H1 (cell line): ENCODE results near the gene MYMX. TPM values are rescaled to one million over a fixed set of nuclear protein-coding genes. Genes with fewer than 3 reads are reported as not detected.

Experiments used
- CTCF ChIA-PET: fragments of 300-600 bp; sonication (Branson Sonifier 250); formaldehyde crosslinking; loops from one replicate; lab custom pipeline; 2021; ENCODE audit not compliant: partially characterized antibody; lab: Charles Lee
- POLR2A ChIA-PET: fragments of 300-600 bp; sonication (Branson Sonifier 250); formaldehyde crosslinking; loops from one replicate; lab custom pipeline; 2021; ENCODE audit warnings: inconsistent platforms; ENCODE audit not compliant: partially characterized antibody; lab: Charles Lee
- DNase-seq, 2 experiments: peaks; one replicate each; pipeline versions ENCODE4 v3.0.0 to v3.0.0-alpha.2; 2010 to 2022; ENCODE audit warnings: low spot score in 2 of 2, low read depth in 1 of 2, mixed read lengths in 1 of 2
- FAIRE-seq: peaks from 2 replicates; lab custom pipeline; 2011; peaks lifted over from hg19 to GRCh38; lab: Jason Lieb, UNC
- H2AFZ ChIP-seq: 2 replicates; pipeline ENCODE4 v1.8.1; 2012; ENCODE audit warnings: low read length, inconsistent platforms
- H2AK5ac ChIP-seq: 2 replicates; pipeline ENCODE4 v1.6.1; 2013; ENCODE audit warnings: low read depth, low read length
- H2BK120ac ChIP-seq: replicated peaks from 2 replicates; pipeline ENCODE3; 2013; ENCODE audit warnings: low read depth, low read length, inconsistent platforms
- H2BK12ac ChIP-seq: 2 replicates; pipeline ENCODE4 v1.6.1; 2013; ENCODE audit warnings: low read depth, low read length
- H2BK15ac ChIP-seq: 2 replicates; pipeline ENCODE4 v1.6.1; 2013; ENCODE audit warnings: low read length
- H2BK20ac ChIP-seq: 2 replicates; pipeline ENCODE4 v1.6.1; 2013; ENCODE audit warnings: low read length
- H2BK5ac ChIP-seq: 2 replicates; pipeline ENCODE4 v1.6.1; 2013; ENCODE audit warnings: low read depth, low read length
- H3K14ac ChIP-seq: 2 replicates; pipeline ENCODE4 v1.6.1; 2013; ENCODE audit warnings: inconsistent platforms; ENCODE audit not compliant: insufficient read length
- H3K18ac ChIP-seq: 2 replicates; pipeline ENCODE4 v1.6.1; 2013; ENCODE audit warnings: low read length; ENCODE audit errors: extremely low read depth
- H3K23ac ChIP-seq: 2 replicates; pipeline ENCODE4 v1.6.1; 2013; ENCODE audit warnings: inconsistent platforms; ENCODE audit not compliant: insufficient read length
- H3K23me2 ChIP-seq: 2 replicates; pipeline ENCODE4 v1.6.1; 2013; ENCODE audit warnings: low read depth, low read length
- H3K27ac ChIP-seq: 2 replicates; pipeline ENCODE4 v1.6.1; 2011; ENCODE audit warnings: low read depth, low read length, inconsistent platforms
- H3K27me3 ChIP-seq, 4 experiments: replicated peaks in 1 of 4; 1 replicate in 1 of 4; 2 replicates in 3 of 4; pipeline versions ENCODE4 v1.6.1 to v1.8.1; 2011 to 2013; ENCODE audit warnings: low read length in 3 of 4, mild to moderate bottlenecking in 3 of 4, inconsistent platforms in 2 of 4, mixed read lengths in 2 of 4, moderate library complexity in 1 of 4; ENCODE audit not compliant: control insufficient read depth in 3 of 4, insufficient read depth in 3 of 4; ENCODE audit errors: extremely low read depth in 1 of 4
- H3K36me3 ChIP-seq, 4 experiments: 2 replicates each; pipeline versions ENCODE4 v1.6.1 to v1.8.1; 2011 to 2013; ENCODE audit warnings: mild to moderate bottlenecking in 4 of 4, low read length in 3 of 4, moderate library complexity in 2 of 4, control low read depth in 1 of 4, inconsistent platforms in 1 of 4; ENCODE audit not compliant: insufficient read depth in 4 of 4, control insufficient read depth in 2 of 4
- H3K4ac ChIP-seq: replicated peaks from 2 replicates; pipeline ENCODE3; 2013; ENCODE audit warnings: low read length, low read depth, mixed read lengths, inconsistent platforms; ENCODE audit not compliant: insufficient read length
- H3K4me1 ChIP-seq, 4 experiments: replicated peaks in 1 of 4; 1 replicate in 1 of 4; 2 replicates in 3 of 4; pipeline versions ENCODE4 v1.6.1 to v1.8.1; 2011 to 2013; ENCODE audit warnings: low read length in 3 of 4, inconsistent platforms in 2 of 4, mixed read lengths in 1 of 4; ENCODE audit not compliant: insufficient read depth in 4 of 4, control insufficient read depth in 3 of 4
- H3K4me2 ChIP-seq, 2 experiments: 2 replicates each; pipeline versions ENCODE4 v1.6.1 to v1.8.1; 2011 to 2013; ENCODE audit warnings: low read depth in 2 of 2, low read length in 2 of 2, control low read depth in 1 of 2, inconsistent platforms in 1 of 2, mild to moderate bottlenecking in 1 of 2; ENCODE audit not compliant: insufficient read depth in 1 of 2
- H3K4me3 ChIP-seq, 4 experiments: fragments of 200-600, 300-600 bp in 1 of 4; sonication (generic), shearing (Covaris generic), sonication (Bioruptor Twin) in 1 of 4; 2 replicates each; pipeline versions ENCODE4 v1.5.1 to v1.8.1; 2011 to 2016; ENCODE audit warnings: low read length in 4 of 4, low read depth in 3 of 4, control low read depth in 2 of 4, inconsistent platforms in 2 of 4, mild to moderate bottlenecking in 2 of 4, mixed read lengths in 1 of 4, moderate library complexity in 1 of 4; ENCODE audit not compliant: insufficient read depth in 2 of 4; ENCODE audit errors: extremely low read depth in 1 of 4
- H3K56ac ChIP-seq: replicated peaks from 2 replicates; pipeline ENCODE3; 2013; ENCODE audit warnings: low read depth, mild to moderate bottlenecking, mixed read lengths, low read length, inconsistent platforms; ENCODE audit not compliant: insufficient read length
- H3K79me1 ChIP-seq: 2 replicates; pipeline ENCODE4 v1.6.1; 2013; ENCODE audit warnings: low read depth, low read length, control low read depth
- H3K79me2 ChIP-seq, 2 experiments: 2 replicates each; pipeline versions ENCODE4 v1.6.1 to v1.8.1; 2012 to 2013; ENCODE audit warnings: low read length in 2 of 2, mild to moderate bottlenecking in 2 of 2, inconsistent platforms in 1 of 2; ENCODE audit not compliant: insufficient read depth in 2 of 2, control insufficient read depth in 1 of 2
- H3K9ac ChIP-seq, 4 experiments: replicated peaks in 1 of 4; 1 replicate in 1 of 4; 2 replicates in 3 of 4; pipeline versions ENCODE4 v1.6.1 to v1.8.1; 2011 to 2013; ENCODE audit warnings: low read depth in 3 of 4, low read length in 3 of 4, control low read depth in 2 of 4, mild to moderate bottlenecking in 2 of 4, moderate library complexity in 2 of 4, inconsistent platforms in 1 of 4; ENCODE audit errors: extremely low read depth in 1 of 4
- H3K9me3 ChIP-seq, 2 experiments: 2 replicates each; pipeline versions ENCODE4 v1.6.1 to v1.8.1; 2012 to 2013; ENCODE audit warnings: mild to moderate bottlenecking in 2 of 2, moderate library complexity in 2 of 2, control low read depth in 1 of 2, inconsistent platforms in 1 of 2, low read depth in 1 of 2, low read length in 1 of 2, mixed read lengths in 1 of 2; ENCODE audit not compliant: insufficient read depth in 2 of 2
- H4K20me1 ChIP-seq, 2 experiments: replicated peaks in 1 of 2; 2 replicates each; pipeline versions ENCODE3 to v1.8.1; 2011 to 2013; ENCODE audit warnings: inconsistent platforms in 2 of 2, low read length in 2 of 2, mild to moderate bottlenecking in 1 of 2; ENCODE audit not compliant: insufficient read depth in 2 of 2, control insufficient read depth in 1 of 2
- H4K5ac ChIP-seq: 2 replicates; pipeline ENCODE4 v1.6.1; 2013; ENCODE audit warnings: low read length, low read depth, mixed read lengths, inconsistent platforms; ENCODE audit not compliant: insufficient read length
- H4K8ac ChIP-seq: 2 replicates; pipeline ENCODE4 v1.8.0; 2013; ENCODE audit warnings: mild to moderate bottlenecking, moderate library complexity, low read length, inconsistent platforms; ENCODE audit not compliant: insufficient read depth; ENCODE audit errors: extremely low read depth
- H4K91ac ChIP-seq: replicated peaks from 2 replicates; pipeline ENCODE3; 2013; ENCODE audit warnings: low read length, mixed read lengths, inconsistent platforms; ENCODE audit not compliant: insufficient read length
- CHD2 ChIP-seq: IDR thresholded peaks from 2 replicates; pipeline ENCODE4 v1.6.1; 2012; ENCODE audit warnings: low read length, improper control_type of control experiment
- JUND ChIP-seq: IDR thresholded peaks from 2 replicates; pipeline ENCODE4 v1.6.1; 2011; ENCODE audit warnings: mild to moderate bottlenecking, improper control_type of control experiment, low read length
- NRF1 ChIP-seq: IDR thresholded peaks from 2 replicates; pipeline ENCODE4 v1.6.1; 2011; ENCODE audit warnings: mild to moderate bottlenecking, low read depth, low read length, improper control_type of control experiment
- RAD21 ChIP-seq, 2 experiments: IDR thresholded peaks in 1 of 2; conservative IDR thresholded peaks in 1 of 2; 2 replicates each; pipeline ENCODE4 v1.6.1; 2011; ENCODE audit warnings: low read depth in 2 of 2, low read length in 2 of 2, improper control_type of control experiment in 1 of 2, inconsistent platforms in 1 of 2, mild to moderate bottlenecking in 1 of 2, moderate library complexity in 1 of 2
- RXRA ChIP-seq: IDR thresholded peaks from 2 replicates; pipeline ENCODE4 v1.6.1; 2011; ENCODE audit warnings: low read depth, mild to moderate bottlenecking, low read length, moderate library complexity; ENCODE audit not compliant: insufficient read depth
- SAP30 ChIP-seq: fragments of 300-600 bp; sonication (generic); IDR thresholded peaks from 2 replicates; pipeline ENCODE4 v1.7.1; 2012; ENCODE audit warnings: low read length, moderate library complexity, mild to moderate bottlenecking, inconsistent platforms; ENCODE audit not compliant: insufficient read depth, insufficient replicate concordance
- WGBS, 2 experiments: shearing (Covaris generic) in 1 of 2; methylation state at CpG; one replicate each; pipeline versions ENCODE4 v1.1.6 to v1.1.7; 2013 to 2015; ENCODE audit warnings: low lambda C conversion rate in 2 of 2, mixed read lengths in 2 of 2, inconsistent platforms in 1 of 2, low coverage in 1 of 2, missing lambda C conversion rate in 1 of 2; ENCODE audit not compliant: insufficient replicate concordance in 2 of 2, insufficient coverage in 1 of 2, insufficient read length in 1 of 2; ENCODE audit errors: extremely low coverage in 1 of 2, missing lambda C conversion rate in 1 of 2; 5-methylcytosine and 5-hydroxymethylcytosine counted together
- polyA plus RNA-seq, 7 experiments: library from polyadenylated mRNA; depleted of rRNA in 3 of 7; stranded (reverse) in 5 of 7; unstranded in 2 of 7; fragments of >200 nt in 5 of 7; fragments of 200-250 nt in 2 of 7; gene quantifications; 1 replicate in 5 of 7; 2 replicates in 1 of 7; 4 replicates in 1 of 7; pipeline versions ENCODE4 v1.2.1 to v1.2.3, GENCODE V29; 2011 to 2013; ENCODE audit warnings: missing spikeins in 2 of 7, mixed read lengths in 2 of 7
- total RNA-seq: library from RNA; stranded (reverse); fragmentation: NEBNext Ultra II Directional; extraction: Animal tissue kit (Norgen Biotek cat#: 25700); gene quantifications from 2 replicates; pipeline ENCODE4 v1.2.1, GENCODE V29; 2021

The MYMX gene
- total and polyA plus RNA-seq, 2 of the 8 experiments (the other 6 are each of a cell fraction or from before 2014, with no cell fraction given): 4.7 to 6.9 TPM

- H2BK120ac ChIP-seq: no peak overlapping the region
- no peaks in the 10 kb centered on the region for H3K79me1 ChIP-seq
- H3K23me2 ChIP-seq: no peaks in the 10 kb centered on the region
- 80% methylated on average over 10 of the region's 10 CpGs; no CpG with 5 or more reads in 1 of the 2 experiments for WGBS, 2 experiments
- no peak overlapping the region for H3K4me2 ChIP-seq
- no peak overlapping the region for H3K27ac ChIP-seq
- no peak overlapping the region for H3K9ac ChIP-seq
- H3K9me3 ChIP-seq: no peaks in the 10 kb centered on the region
- no peak for FAIRE-seq
- no peak overlapping the region for H3K18ac ChIP-seq
- H4K5ac ChIP-seq: no peak overlapping the region
- H4K8ac ChIP-seq: no peak overlapping the region
- no peak for DNase-seq
- H3K4ac ChIP-seq: no peak overlapping the region
- no peak overlapping the region for H3K14ac ChIP-seq
- CTCF ChIA-PET: interaction anchor here (0.7 to 3.1 kb wide), 15 partner anchors 9 to 135 kb away, joined by 3 to 22 read pairs (median 4); partner anchors contain the start of gene MYMX
- H3K4me1 ChIP-seq: peaks cover 0 to 18% (median 10%) of the 10 kb centered on the region in 4 experiments; a peak in 6 of 7 replicates
- no peak overlapping the region for H2BK12ac ChIP-seq
- no peak overlapping the region for H3K23ac ChIP-seq
- no peaks in the 10 kb centered on the region for H3K79me2 ChIP-seq
- POLR2A ChIA-PET: interaction anchor here (0.6 to 2.8 kb wide), 10 partner anchors 10 to 87 kb away, joined by 3 to 29 read pairs (median 5); partner anchors contain the start of genes HSP90AB1 and SLC35B2
- no peaks in the 10 kb centered on the region for H3K36me3 ChIP-seq
- H2BK5ac ChIP-seq: no peak overlapping the region
- no peak overlapping the region for H3K56ac ChIP-seq
- no peaks in the 10 kb centered on the region for H4K20me1 ChIP-seq
- H3K27me3 ChIP-seq: 0 out of 7 replicates have a peak, but pooled peaks cover 0 to 4% (median 0%) of the 10 kb centered on the region in 4 experiments
- no peak overlapping the region for H3K4me3 ChIP-seq
- no peak overlapping the region for H2AFZ ChIP-seq
- H2AK5ac ChIP-seq: no peak overlapping the region
- H2BK15ac ChIP-seq: no peak overlapping the region; the same call in 1 of the 2 replicates
- no peak overlapping the region for H2BK20ac ChIP-seq
- H4K91ac ChIP-seq: no peak overlapping the region
- TF ChIP-seq RXRA (no peak), NRF1 (no peak), RAD21 (IDR thresholded peaks at IDR 0.05 in 1 of 2, conservative IDR thresholded peaks at IDR 0.05 in 1 of 2; ENCODE audit: low read depth in 2 of 2, low read length in 2 of 2) (no peak), JUND (no peak), CHD2 (no peak), SAP30 (no peak)
Measured at GRCh38 chr6:44169886-44170570, 46.7 kb upstream of the MYMX start.
